ENCODE measurements around the gene MYRIP. TPM values are rescaled to one million over a fixed set of nuclear protein-coding genes. Genes with fewer than 3 reads are reported as not detected.

Gene MYRIP
- total RNA-seq, 2 experiments from 2014 or later = not detected

DNA sequence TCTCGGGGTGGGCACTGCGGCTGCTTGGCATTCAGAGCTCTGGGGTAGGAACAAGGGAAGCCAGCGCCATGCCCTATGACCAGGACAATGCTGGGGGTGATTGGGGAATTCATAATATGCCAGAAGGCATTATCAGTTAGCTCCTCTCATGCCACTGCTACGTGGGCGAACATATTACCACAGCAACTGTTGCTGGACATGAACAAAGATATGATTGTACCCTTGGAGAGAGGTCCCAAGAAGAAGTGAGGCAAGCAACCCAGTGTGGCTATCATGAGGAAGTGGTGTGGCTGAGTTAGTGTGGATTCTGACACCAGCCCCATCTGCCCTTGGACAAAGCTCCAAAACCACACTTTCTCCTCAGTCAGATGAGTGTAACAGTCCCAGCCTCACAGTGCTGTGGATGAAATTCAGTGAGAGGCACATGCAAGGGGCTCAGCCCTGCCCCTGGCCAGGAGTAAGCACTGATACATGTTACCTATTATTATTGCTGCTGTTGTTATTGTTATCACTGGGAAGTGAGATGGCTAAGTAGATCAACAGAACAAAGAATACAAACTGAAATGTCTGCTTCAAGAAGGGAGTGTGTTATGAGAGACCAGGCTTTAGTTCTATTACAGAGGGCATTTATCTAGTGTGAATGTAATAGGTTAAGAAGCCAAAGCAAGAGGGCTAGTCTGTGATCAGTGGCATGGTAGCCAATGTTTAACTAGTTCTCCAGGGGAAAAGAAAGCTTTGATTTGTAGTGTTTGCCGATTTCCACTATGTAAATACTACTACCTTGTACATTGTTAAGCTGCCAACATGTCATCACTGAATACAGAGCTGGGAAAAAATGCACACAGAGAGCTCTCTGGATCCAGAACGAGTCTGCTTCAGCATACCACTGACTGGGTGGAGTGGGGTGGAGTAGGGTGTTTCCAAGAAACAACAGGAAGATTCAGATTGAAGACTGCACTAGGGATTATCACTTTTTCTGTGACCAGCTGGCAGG lies 277.8 kb downstream of the MYRIP start:
- Mint-ChIP-seq H3K27ac (no peak overlapping the region), H3K27me3 (no peaks in the 10 kb centered on the region), H3K9me3 (no peaks in the 10 kb centered on the region), H3K4me3 (no peak overlapping the region), H3K36me3 (ENCODE audit: low read depth) (no peaks in the 10 kb centered on the region), H3K4me1 (ENCODE audit: low read depth) (no peaks in the 10 kb centered on the region)
- ChIA-PET CTCF (no interaction called here), POLR2A (no interaction called here)
- intact Hi-C loops (cut with micrococcal nuclease) = no loop called here
- TF ChIP-seq, protein P1, sequence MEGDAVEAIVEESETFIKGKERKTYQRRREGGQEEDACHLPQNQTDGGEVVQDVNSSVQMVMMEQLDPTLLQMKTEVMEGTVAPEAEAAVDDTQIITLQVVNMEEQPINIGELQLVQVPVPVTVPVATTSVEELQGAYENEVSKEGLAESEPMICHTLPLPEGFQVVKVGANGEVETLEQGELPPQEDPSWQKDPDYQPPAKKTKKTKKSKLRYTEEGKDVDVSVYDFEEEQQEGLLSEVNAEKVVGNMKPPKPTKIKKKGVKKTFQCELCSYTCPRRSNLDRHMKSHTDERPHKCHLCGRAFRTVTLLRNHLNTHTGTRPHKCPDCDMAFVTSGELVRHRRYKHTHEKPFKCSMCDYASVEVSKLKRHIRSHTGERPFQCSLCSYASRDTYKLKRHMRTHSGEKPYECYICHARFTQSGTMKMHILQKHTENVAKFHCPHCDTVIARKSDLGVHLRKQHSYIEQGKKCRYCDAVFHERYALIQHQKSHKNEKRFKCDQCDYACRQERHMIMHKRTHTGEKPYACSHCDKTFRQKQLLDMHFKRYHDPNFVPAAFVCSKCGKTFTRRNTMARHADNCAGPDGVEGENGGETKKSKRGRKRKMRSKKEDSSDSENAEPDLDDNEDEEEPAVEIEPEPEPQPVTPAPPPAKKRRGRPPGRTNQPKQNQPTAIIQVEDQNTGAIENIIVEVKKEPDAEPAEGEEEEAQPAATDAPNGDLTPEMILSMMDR (IDR thresholded peaks at IDR 0.05) = no peak
- DNase-seq (no peak), ATAC-seq (no peak)

DNA sequence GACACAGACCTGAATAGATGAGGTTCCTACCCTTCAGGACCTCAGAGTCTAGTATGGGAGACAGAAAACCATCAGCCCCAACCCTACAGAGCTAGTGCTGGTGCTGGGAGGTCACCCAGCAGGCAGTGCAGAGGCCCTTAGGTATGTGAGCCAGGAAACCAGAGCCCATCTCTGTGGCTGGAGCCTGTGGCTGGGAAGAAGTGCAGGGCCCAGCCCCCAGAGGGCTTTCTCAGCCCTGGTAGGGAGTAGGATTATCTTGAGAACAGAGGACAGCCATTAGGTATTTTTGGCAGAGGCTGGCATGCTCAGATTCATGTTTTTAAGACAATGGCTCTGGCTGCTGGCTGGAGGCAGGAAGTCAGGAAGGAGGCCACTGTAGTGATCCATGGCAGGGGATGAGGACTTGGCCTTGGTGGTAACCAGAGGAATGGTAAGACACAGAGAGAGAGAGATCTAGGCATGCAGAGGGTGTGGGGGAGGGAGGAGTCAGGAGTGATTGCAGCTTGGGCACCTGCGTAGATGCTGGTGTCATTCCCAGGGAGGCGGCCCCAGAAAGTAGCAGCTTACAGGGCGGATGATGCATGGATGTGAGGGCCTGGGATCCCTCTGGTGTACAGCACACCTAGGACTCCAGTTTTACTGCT lies 279.2 kb downstream of the MYRIP start:
- intact Hi-C loops (cut with micrococcal nuclease) = no loop called here
- DNase-seq (no peak), ATAC-seq (no peak)
- no peaks in the 10 kb centered on the region for H3K4me1 Mint-ChIP-seq (ENCODE audit: low read depth)
- H3K4me3 Mint-ChIP-seq = no peak overlapping the region
- TF ChIP-seq, protein P1 (IDR thresholded peaks at IDR 0.05) = no peak
- H3K36me3 Mint-ChIP-seq (ENCODE audit: low read depth) = no peaks in the 10 kb centered on the region
- POLR2A ChIA-PET = interaction anchor here (0.7 kb wide), 1 partner anchor 331 kb away, joined by 4 read pairs; no protein-coding TSS in a partner anchor
- H3K27me3 Mint-ChIP-seq = no peaks in the 10 kb centered on the region
- no peak overlapping the region for H3K27ac Mint-ChIP-seq
- CTCF ChIA-PET = no interaction called here
- no peaks in the 10 kb centered on the region for H3K9me3 Mint-ChIP-seq

DNA sequence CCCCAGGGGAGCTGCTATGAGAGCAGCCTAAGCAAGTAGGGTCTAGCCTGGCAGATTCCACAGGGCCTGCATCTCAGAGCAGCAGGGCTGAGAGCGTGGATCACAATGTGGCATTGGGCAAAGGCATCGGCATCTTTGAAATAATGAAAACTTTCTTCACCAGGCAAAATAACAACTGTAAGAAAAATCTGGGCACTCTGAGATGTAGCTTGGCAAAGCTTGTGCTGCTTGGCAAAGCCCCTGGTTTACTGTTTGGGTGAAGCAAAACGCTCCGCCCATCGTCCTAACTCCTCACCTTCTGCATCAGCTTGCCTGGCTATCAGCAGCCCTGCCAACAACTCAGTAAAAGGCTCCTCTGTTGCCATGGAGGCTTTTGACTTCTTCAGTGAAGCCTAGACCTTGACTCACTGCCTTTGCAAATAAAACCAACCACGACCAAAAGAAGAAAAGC lies 287.3 kb downstream of the MYRIP start:
- peaks cover 2% of the 10 kb centered on the region for H3K27me3 Mint-ChIP-seq
- no peak overlapping the region for H3K27ac Mint-ChIP-seq
- no peaks in the 10 kb centered on the region for H3K4me1 Mint-ChIP-seq (ENCODE audit: low read depth)
- ChIA-PET CTCF (no interaction called here), POLR2A (no interaction called here)
- no peaks in the 10 kb centered on the region for H3K9me3 Mint-ChIP-seq
- no peak overlapping the region for H3K4me3 Mint-ChIP-seq
- no peaks in the 10 kb centered on the region for H3K36me3 Mint-ChIP-seq (ENCODE audit: low read depth)
- TF ChIP-seq, protein P1 (IDR thresholded peaks at IDR 0.05) = no peak
- ATAC-seq (no peak), DNase-seq (no peak)
- intact Hi-C loops (cut with micrococcal nuclease) = no loop called here

DNA sequence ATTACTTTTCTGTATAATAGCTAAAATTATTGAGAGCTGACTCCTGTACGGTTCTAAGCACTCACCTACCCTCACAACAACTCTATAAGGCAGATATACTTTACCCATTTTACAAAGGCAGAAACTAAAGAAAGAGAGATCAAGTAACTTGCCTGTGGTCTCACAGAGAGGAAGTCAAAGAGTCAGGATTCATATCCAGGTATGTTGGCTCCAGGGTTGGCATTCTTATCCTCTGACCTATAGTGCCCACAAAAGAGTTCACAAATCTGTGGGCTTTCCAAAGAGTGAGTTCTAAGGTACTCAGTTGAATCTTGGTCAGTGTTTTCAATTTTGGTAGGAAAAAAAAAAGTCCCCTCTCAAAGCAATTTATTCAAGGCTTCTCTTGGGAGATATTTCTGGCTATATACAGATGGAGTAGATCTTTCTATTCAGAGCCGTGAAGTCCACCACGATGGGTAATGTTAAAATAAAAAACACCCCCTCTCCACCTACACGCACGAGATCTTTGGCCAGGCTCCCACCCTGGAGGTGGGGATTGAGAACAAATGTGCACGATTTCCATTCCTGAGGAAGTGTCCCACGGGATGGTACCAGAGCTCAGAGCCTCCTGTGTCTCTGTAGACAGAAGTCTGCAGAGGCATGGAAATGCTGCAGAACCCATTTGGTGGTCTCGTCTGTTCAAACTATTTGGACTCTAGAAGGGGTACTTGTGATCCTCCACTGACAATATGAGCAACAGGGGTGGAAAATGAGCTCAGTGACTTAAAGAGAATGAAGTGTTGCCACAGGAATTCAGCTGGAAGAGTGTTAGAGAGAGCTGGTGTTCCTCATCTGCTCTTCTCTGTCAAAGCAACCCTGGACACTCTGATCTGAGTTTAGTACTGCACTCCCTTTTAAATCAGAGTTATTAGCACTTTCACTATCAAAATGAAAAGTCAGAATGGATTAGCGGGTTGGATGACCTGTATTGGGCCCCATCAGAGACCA lies 288.0 kb downstream of the MYRIP start:
- no peaks in the 10 kb centered on the region for H3K4me1 Mint-ChIP-seq (ENCODE audit: low read depth)
- no peak overlapping the region for H3K27ac Mint-ChIP-seq
- ATAC-seq (no peak), DNase-seq (no peak)
- no peak overlapping the region for H3K4me3 Mint-ChIP-seq
- no peaks in the 10 kb centered on the region for H3K9me3 Mint-ChIP-seq
- no peaks in the 10 kb centered on the region for H3K36me3 Mint-ChIP-seq (ENCODE audit: low read depth)
- TF ChIP-seq, protein P1 (IDR thresholded peaks at IDR 0.05) = no peak
- H3K27me3 Mint-ChIP-seq = peaks cover 2% of the 10 kb centered on the region
- CTCF ChIA-PET = no interaction called here
- intact Hi-C loops (cut with micrococcal nuclease) = no loop called here
- POLR2A ChIA-PET = no interaction called here

Measured in activated CD8-positive, alpha-beta T cell treated with anti-CD3 and anti-CD28 coated beads for 36 hours (primary cell).